Keratinocyte (primary cell): Measurements from ENCODE around the gene PGAP6. TPM values are rescaled to one million over a fixed set of nuclear protein-coding genes. Genes with fewer than 3 reads are reported as not detected.

Experiments
- DNase-seq: peaks from one replicate; pipeline ENCODE4 v3.0.0-alpha.2; 2011; ENCODE audit warnings: low read depth, missing footprints, low spot score
- FAIRE-seq: peaks from 2 replicates; lab custom pipeline; 2011; peaks lifted over from hg19 to GRCh38; lab: Jason Lieb, UNC
- H2AFZ ChIP-seq: 2 replicates; pipeline ENCODE4 v1.6.0; 2012; ENCODE audit warnings: low read length, control low read depth, inconsistent platforms; ENCODE audit not compliant: control insufficient read depth
- H3K27ac ChIP-seq: 2 replicates; pipeline ENCODE4 v1.5.1; 2011; ENCODE audit warnings: low read length; ENCODE audit not compliant: control insufficient read depth, insufficient read depth
- H3K27me3 ChIP-seq: 3 replicates; pipeline ENCODE4 v1.6.0; 2011; ENCODE audit warnings: low read length; ENCODE audit not compliant: control insufficient read depth, insufficient read depth; ENCODE audit errors: extremely low read depth
- H3K36me3 ChIP-seq, 2 experiments: 2 replicates in 1 of 2; 3 replicates in 1 of 2; pipeline ENCODE4 v1.5.1; 2011; ENCODE audit warnings: low read length in 2 of 2, mild to moderate bottlenecking in 1 of 2; ENCODE audit not compliant: control insufficient read depth in 2 of 2, insufficient read depth in 2 of 2; ENCODE audit errors: extremely low read depth in 1 of 2
- H3K4me1 ChIP-seq: 3 replicates; pipeline ENCODE4 v1.5.1; 2011; ENCODE audit warnings: low read length; ENCODE audit not compliant: control insufficient read depth, insufficient read depth; ENCODE audit errors: extremely low read depth
- H3K4me2 ChIP-seq: 3 replicates; pipeline ENCODE4 v1.6.0; 2011; ENCODE audit warnings: low read depth, low read length; ENCODE audit not compliant: control insufficient read depth, insufficient read depth; ENCODE audit errors: extremely low read depth
- H3K4me3 ChIP-seq, 3 experiments: fragments of 200-600 bp in 1 of 3; sonication (generic) in 1 of 3; 2 replicates in 2 of 3; 3 replicates in 1 of 3; pipeline ENCODE4 v1.5.1; 2011 to 2016; ENCODE audit warnings: low read length in 3 of 3, mild to moderate bottlenecking in 3 of 3, control low read depth in 2 of 3, inconsistent platforms in 1 of 3, low read depth in 1 of 3, mixed read lengths in 1 of 3, mixed run types in 1 of 3, moderate library complexity in 1 of 3; ENCODE audit not compliant: control insufficient read depth in 2 of 3, insufficient read depth in 2 of 3; ENCODE audit errors: extremely low read depth in 1 of 3
- H3K79me2 ChIP-seq: 2 replicates; pipeline ENCODE4 v1.6.0; 2012; ENCODE audit warnings: low read length; ENCODE audit not compliant: control insufficient read depth, insufficient read depth
- H3K9ac ChIP-seq: 3 replicates; pipeline ENCODE4 v1.6.0; 2011; ENCODE audit warnings: low read length; ENCODE audit not compliant: control insufficient read depth, insufficient read depth; ENCODE audit errors: extremely low read depth
- H3K9me1 ChIP-seq: 3 replicates; pipeline ENCODE4 v1.6.0; 2011; ENCODE audit warnings: low read length; ENCODE audit not compliant: control insufficient read depth, insufficient read depth; ENCODE audit errors: extremely low read depth
- H3K9me3 ChIP-seq: 2 replicates; pipeline ENCODE4 v1.5.1; 2012; ENCODE audit warnings: low read depth, low read length; ENCODE audit not compliant: control insufficient read depth
- H4K20me1 ChIP-seq: 3 replicates; pipeline ENCODE4 v1.6.0; 2011; ENCODE audit warnings: low read length; ENCODE audit not compliant: control insufficient read depth, insufficient read depth; ENCODE audit errors: extremely low read depth
- CTCF ChIP-seq, 3 experiments: IDR thresholded peaks in 1 of 3; conservative IDR thresholded peaks in 1 of 3; optimal IDR thresholded peaks in 1 of 3; 2 replicates in 2 of 3; 3 replicates in 1 of 3; pipeline versions ENCODE3 to v1.5.1; 2011; ENCODE audit warnings: low read length in 3 of 3, mild to moderate bottlenecking in 3 of 3, moderate library complexity in 2 of 3, control low read depth in 1 of 3, inconsistent platforms in 1 of 3; ENCODE audit not compliant: insufficient read depth in 2 of 3; ENCODE audit errors: extremely low read depth in 1 of 3
- EZH2 ChIP-seq: IDR thresholded peaks from one replicate; pipeline ENCODE4 v1.6.1; 2012; ENCODE audit warnings: inconsistent platforms, mild to moderate bottlenecking, low read length, moderate library complexity
- dilution Hi-C: fragments of 300-500 bp; cut with MboI; formaldehyde crosslinking; loops from one replicate; pipeline ENCODE4 v1.7.0; 2020; ENCODE audit warnings: low sequenced_read_pairs; ENCODE audit not compliant: extremely low pct_ligation_motif_present
- polyA plus RNA-seq, 5 experiments: library from polyadenylated mRNA; depleted of rRNA in 3 of 5; stranded (reverse) in 3 of 5; stranded (forward) in 1 of 5; unstranded in 1 of 5; fragments of >200 nt; gene quantifications; 1 replicate in 1 of 5; 2 replicates in 3 of 5; 3 replicates in 1 of 5; pipeline versions ENCODE4 v1.2.1 to v1.2.3, GENCODE V29; 2011 to 2012; ENCODE audit warnings: missing spikeins in 2 of 5, low read depth in 1 of 5, low replicate concordance in 1 of 5

The PGAP6 gene
- polyA plus RNA-seq, 1 donor (not counting 4 experiments of a cell fraction or from before 2014, with no cell fraction given): 25.5 TPM

DNA sequence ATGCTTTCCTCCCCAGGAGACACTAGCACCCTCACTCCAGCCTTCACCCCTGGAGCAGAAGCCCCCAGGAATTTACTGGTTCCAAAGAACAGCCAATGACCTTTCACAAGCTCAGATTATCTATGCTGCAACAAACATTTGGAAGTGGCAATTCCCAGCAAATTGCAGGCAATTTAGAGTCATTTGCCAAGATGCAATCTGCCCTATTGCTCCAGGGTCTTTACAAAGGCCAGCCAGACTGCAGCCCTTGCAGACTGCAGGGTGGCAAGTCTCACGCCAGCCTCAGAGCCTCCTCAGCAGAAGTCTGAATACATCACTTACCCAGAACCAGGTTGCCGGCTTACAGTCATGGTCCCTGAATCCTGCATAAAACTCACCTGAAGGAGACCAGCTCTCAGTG, 51.0 kb downstream of the PGAP6 start:
- DNase-seq (no peak), FAIRE-seq (no peak)
- TF ChIP-seq EZH2: no peak
- TF ChIP-seq CTCF (optimal IDR thresholded peaks at IDR 0.05 in 1 of 3, IDR thresholded peaks at IDR 0.05 in 1 of 3, conservative IDR thresholded peaks at IDR 0.05 in 1 of 3; ENCODE audit: extremely low read depth in 1 of 3, insufficient read depth in 2 of 3, low read length in 3 of 3): no peak
- H3K27ac ChIP-seq: no peak overlapping the region
- no peaks in the 10 kb centered on the region for H3K9me1 ChIP-seq
- H3K27me3 ChIP-seq: no peaks in the 10 kb centered on the region
- peaks cover 81% of the 10 kb centered on the region for H3K79me2 ChIP-seq
- no peak overlapping the region for H3K4me2 ChIP-seq
- peaks cover 24% of the 10 kb centered on the region for H4K20me1 ChIP-seq
- dilution Hi-C loops: no loop called here
- H2AFZ ChIP-seq: no peak overlapping the region
- H3K4me3 ChIP-seq: no peak overlapping the region
- no peaks in the 10 kb centered on the region for H3K9me3 ChIP-seq
- no peaks in the 10 kb centered on the region for H3K4me1 ChIP-seq
- H3K36me3 ChIP-seq: peaks cover 4 to 6% of the 10 kb centered on the region in 2 experiments
- no peak overlapping the region for H3K9ac ChIP-seq

DNA sequence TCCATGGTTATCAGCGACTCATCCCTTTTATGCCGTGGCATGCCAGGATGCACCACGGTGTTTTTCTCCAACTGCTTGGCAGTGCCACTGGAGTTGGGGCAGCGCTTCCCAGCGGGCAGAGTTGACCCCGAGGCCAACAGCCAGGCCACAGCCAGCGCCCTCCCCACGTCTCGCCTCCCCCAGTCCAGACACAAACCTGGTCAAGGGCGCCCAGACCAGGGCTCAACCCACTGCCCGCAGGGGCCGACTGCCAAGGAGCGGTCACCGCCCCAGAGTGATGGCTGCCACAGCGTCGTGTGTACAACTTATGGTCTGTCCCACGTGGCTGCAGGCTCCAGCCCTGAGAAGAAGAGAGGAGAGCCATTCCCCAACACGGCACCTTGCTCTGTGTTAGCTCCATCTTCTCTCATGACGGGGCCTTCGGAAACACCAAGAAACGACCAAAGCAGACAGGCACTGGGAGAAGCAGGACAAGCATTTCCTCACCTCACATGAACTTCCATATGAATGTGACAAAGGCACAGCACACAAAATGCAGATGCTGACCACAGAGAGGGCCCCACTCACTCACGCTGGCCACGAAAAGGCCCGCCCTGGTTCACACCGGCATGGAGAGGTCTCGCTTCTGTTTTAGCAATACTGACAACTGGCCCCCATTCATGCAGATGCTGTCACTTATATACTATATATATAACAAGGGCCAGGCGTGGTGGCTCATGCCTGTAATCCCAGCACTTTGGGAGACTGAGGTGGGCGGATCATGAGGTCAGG, 56.2 kb downstream of the PGAP6 start:
- FAIRE-seq (no peak), DNase-seq (no peak)
- peaks cover 5% of the 10 kb centered on the region for H3K4me1 ChIP-seq
- H3K9me3 ChIP-seq: no peaks in the 10 kb centered on the region
- peak overlapping the region; percentile 9 for H3K9ac ChIP-seq
- H4K20me1 ChIP-seq: peaks cover 40% of the 10 kb centered on the region
- no peak overlapping the region for H2AFZ ChIP-seq
- H3K9me1 ChIP-seq: no peaks in the 10 kb centered on the region
- peaks cover 7 to 9% of the 10 kb centered on the region in 2 experiments for H3K36me3 ChIP-seq
- TF ChIP-seq CTCF (optimal IDR thresholded peaks at IDR 0.05 in 1 of 3, IDR thresholded peaks at IDR 0.05 in 1 of 3, conservative IDR thresholded peaks at IDR 0.05 in 1 of 3; ENCODE audit: extremely low read depth in 1 of 3, insufficient read depth in 2 of 3, low read length in 3 of 3): no peak
- H3K4me2 ChIP-seq: no peak overlapping the region
- H3K27me3 ChIP-seq: no peaks in the 10 kb centered on the region
- peaks cover 78% of the 10 kb centered on the region for H3K79me2 ChIP-seq
- H3K27ac ChIP-seq: no peak overlapping the region
- dilution Hi-C loops: no loop called here
- no peak overlapping the region for H3K4me3 ChIP-seq
